ENCODE measurements around the gene SUSD4.
"Not testable (repeated sequence)": the region's sequence is repeated elsewhere in the genome, so short reads cannot be mapped to it uniquely, and the experiment has no call there.

SUSD4 gene

GRCh38 chr1:223288826-223289225, 75.2 kb downstream of the SUSD4 start:
- no peak for DNase-seq (ENCODE audit: low read depth)

GRCh38 chr1:223285452-223285851, 78.5 kb downstream of the SUSD4 start:
- no peak for DNase-seq (ENCODE audit: low read depth)

- DNase-seq (ENCODE audit: low read depth) = not testable (repeated sequence)
These were observed 80.3 kb downstream of the SUSD4 start for GRCh38 chr1:223283697-223284096.

- not testable (repeated sequence) for DNase-seq (ENCODE audit: low read depth)
These were observed 85.7 kb downstream of the SUSD4 start for GRCh38 chr1:223278311-223278710.

- no peak for DNase-seq (ENCODE audit: low read depth)
These were observed 87.9 kb downstream of the SUSD4 start for GRCh38 chr1:223276029-223276428.

- no peak for DNase-seq (ENCODE audit: low read depth)
These were observed 90.5 kb downstream of the SUSD4 start for GRCh38 chr1:223273511-223273910.

GRCh38 chr1:223271085-223271781, 92.7 kb downstream of the SUSD4 start:
- no peak for DNase-seq (ENCODE audit: low read depth)

- no peak for DNase-seq (ENCODE audit: low read depth)
These were observed 93.8 kb downstream of the SUSD4 start for GRCh38 chr1:223270155-223270554.

GRCh38 chr1:223269006-223269405, 95.0 kb downstream of the SUSD4 start:
- DNase-seq (ENCODE audit: low read depth) = no peak

- DNase-seq (ENCODE audit: low read depth) = no peak
These were observed 97.3 kb downstream of the SUSD4 start for GRCh38 chr1:223266632-223267172.

GRCh38 chr1:223264983-223265908, 98.7 kb downstream of the SUSD4 start:
- no peak for DNase-seq (ENCODE audit: low read depth)

GRCh38 chr1:223264529-223264928, 99.4 kb downstream of the SUSD4 start:
- DNase-seq (ENCODE audit: low read depth) = no peak

- no peak for DNase-seq (ENCODE audit: low read depth)
These were observed 102.1 kb downstream of the SUSD4 start for GRCh38 chr1:223261914-223262313.

- no peak for DNase-seq (ENCODE audit: low read depth)
These were observed 103.3 kb downstream of the SUSD4 start for GRCh38 chr1:223260712-223261111.

GRCh38 chr1:223259462-223259861, 104.5 kb downstream of the SUSD4 start:
- DNase-seq (ENCODE audit: low read depth) = no peak

- peak; percentile 27 for DNase-seq (ENCODE audit: low read depth)
These were observed 105.2 kb downstream of the SUSD4 start for GRCh38 chr1:223258751-223259198.

GRCh38 chr1:223257856-223258550, 106.0 kb downstream of the SUSD4 start:
- DNase-seq (ENCODE audit: low read depth) = no peak

GRCh38 chr1:223256034-223256433, 107.9 kb downstream of the SUSD4 start:
- no peak for DNase-seq (ENCODE audit: low read depth)

- no peak for DNase-seq (ENCODE audit: low read depth)
These were observed 110.1 kb downstream of the SUSD4 start for GRCh38 chr1:223253916-223254315.

- not testable (repeated sequence) for DNase-seq (ENCODE audit: low read depth)
These were observed 112.6 kb downstream of the SUSD4 start for GRCh38 chr1:223251387-223251786.

GRCh38 chr1:223250632-223251015, 113.4 kb downstream of the SUSD4 start:
- no peak for DNase-seq (ENCODE audit: low read depth)
